ENCODE measurements around the gene PGBD4. TPM values are rescaled to one million over a fixed set of nuclear protein-coding genes. Genes with fewer than 3 reads are reported as not detected.

The PGBD4 gene
- total and polyA plus RNA-seq, 2 donors (not counting 3 experiments of a cell fraction or from before 2014, with no cell fraction given) = 0.39 to 1.1 TPM

DNA sequence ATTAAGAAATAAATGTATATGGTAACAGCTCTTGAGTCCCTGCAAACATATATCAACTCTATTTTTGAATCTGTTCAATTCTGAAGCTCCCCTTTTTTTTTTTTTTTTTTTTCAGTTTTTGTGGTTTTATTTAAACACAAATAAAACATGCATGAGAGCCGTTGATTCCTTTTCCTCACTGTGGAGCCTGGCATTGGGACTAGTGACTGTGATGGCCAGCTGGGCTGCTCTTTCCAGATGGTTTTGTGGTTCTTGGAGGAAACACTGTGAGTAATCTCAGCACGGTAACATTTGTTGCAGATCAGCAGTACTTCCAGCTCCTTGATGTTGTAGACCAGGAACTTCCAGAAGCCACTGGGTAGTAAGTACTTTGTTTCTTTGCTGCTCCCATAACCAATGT is 16.1 kb upstream of the PGBD4 start:
- Histone ChIP-seq H3K27ac (ENCODE audit: insufficient read depth, low read depth, low read length) (no peak overlapping the region), H3K36me3 (ENCODE audit: control insufficient read depth in 2 of 2, extremely low read depth in 1 of 2, insufficient read depth in 2 of 2, low read length in 2 of 2) (peaks cover 11 to 14% of the 10 kb centered on the region in 2 experiments), H3K4me2 (ENCODE audit: insufficient read depth, low read length) (no peak overlapping the region), H2AFZ (ENCODE audit: low read depth, low read length) (no peak overlapping the region), H3K27me3 (ENCODE audit: control insufficient read depth in 2 of 2, insufficient read depth in 2 of 2, low read length in 2 of 2) (no peaks in the 10 kb centered on the region), H3K9me3 (replicated peaks; ENCODE audit: control insufficient read depth, insufficient read depth, low read length) (no peaks in the 10 kb centered on the region), H3K9ac (replicated peaks; ENCODE audit: extremely low read depth, insufficient read depth, low read length) (no peak overlapping the region), H3K9me1 (replicated peaks; ENCODE audit: control insufficient read depth, extremely low read depth, insufficient read depth, low read length) (no peaks in the 10 kb centered on the region), H4K20me1 (replicated peaks; ENCODE audit: control insufficient read depth, extremely low read depth, insufficient read depth, low read length) (no peaks in the 10 kb centered on the region), H3K79me2 (ENCODE audit: control insufficient read depth, insufficient read depth, low read length) (peaks cover under 1% of the 10 kb centered on the region), H3K4me1 (ENCODE audit: control insufficient read depth, extremely low read depth, insufficient read depth, low read length) (no peaks in the 10 kb centered on the region), H3K4me3 (replicated peaks in 1 of 3; ENCODE audit: insufficient read depth in 1 of 3, low read depth in 1 of 3, low read length in 3 of 3) (no peak overlapping the region)
- TF ChIP-seq FOS (IDR thresholded peaks at IDR 0.05; ENCODE audit: borderline replicate concordance, insufficient read depth, low read length) = no peak
- no peak for TF ChIP-seq POLR2A (IDR thresholded peaks at IDR 0.05; ENCODE audit: low read depth, low read length)
- TF ChIP-seq, protein P1, sequence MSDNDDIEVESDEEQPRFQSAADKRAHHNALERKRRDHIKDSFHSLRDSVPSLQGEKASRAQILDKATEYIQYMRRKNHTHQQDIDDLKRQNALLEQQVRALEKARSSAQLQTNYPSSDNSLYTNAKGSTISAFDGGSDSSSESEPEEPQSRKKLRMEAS (IDR thresholded peaks at IDR 0.05; ENCODE audit: insufficient read depth, insufficient read length) = no peak
- no peak for TF ChIP-seq GATA2 (IDR thresholded peaks at IDR 0.05; ENCODE audit: insufficient read depth, insufficient read length, low read depth, low read length)
- TF ChIP-seq JUN (IDR thresholded peaks at IDR 0.05; ENCODE audit: borderline replicate concordance, insufficient read depth, insufficient read length, low read depth) = no peak
- TF ChIP-seq EZH2 (IDR thresholded peaks at IDR 0.05; ENCODE audit: borderline replicate concordance, low read depth, low read length, severe bottlenecking) = no peak
- no peak for TF ChIP-seq POLR2AphosphoS5 (IDR thresholded peaks at IDR 0.05; ENCODE audit: insufficient read depth, low read depth, low read length)
- TF ChIP-seq, protein P2, sequence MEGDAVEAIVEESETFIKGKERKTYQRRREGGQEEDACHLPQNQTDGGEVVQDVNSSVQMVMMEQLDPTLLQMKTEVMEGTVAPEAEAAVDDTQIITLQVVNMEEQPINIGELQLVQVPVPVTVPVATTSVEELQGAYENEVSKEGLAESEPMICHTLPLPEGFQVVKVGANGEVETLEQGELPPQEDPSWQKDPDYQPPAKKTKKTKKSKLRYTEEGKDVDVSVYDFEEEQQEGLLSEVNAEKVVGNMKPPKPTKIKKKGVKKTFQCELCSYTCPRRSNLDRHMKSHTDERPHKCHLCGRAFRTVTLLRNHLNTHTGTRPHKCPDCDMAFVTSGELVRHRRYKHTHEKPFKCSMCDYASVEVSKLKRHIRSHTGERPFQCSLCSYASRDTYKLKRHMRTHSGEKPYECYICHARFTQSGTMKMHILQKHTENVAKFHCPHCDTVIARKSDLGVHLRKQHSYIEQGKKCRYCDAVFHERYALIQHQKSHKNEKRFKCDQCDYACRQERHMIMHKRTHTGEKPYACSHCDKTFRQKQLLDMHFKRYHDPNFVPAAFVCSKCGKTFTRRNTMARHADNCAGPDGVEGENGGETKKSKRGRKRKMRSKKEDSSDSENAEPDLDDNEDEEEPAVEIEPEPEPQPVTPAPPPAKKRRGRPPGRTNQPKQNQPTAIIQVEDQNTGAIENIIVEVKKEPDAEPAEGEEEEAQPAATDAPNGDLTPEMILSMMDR (IDR thresholded peaks at IDR 0.05; ENCODE audit: extremely low read depth in 1 of 2, insufficient read depth in 1 of 2, low read depth in 1 of 2, low read length in 2 of 2) = no peak
- FAIRE-seq (no peak), DNase-seq (ENCODE audit: low read depth, low spot score) (no peak)
- intact Hi-C loops (cut with micrococcal nuclease) (no loop called here), dilution Hi-C loops (cut with MboI; ENCODE audit: extremely low pct_ligation_motif_present, low sequenced_read_pairs) (no loop called here)
- BruUV-seq (replicated peaks) = no TSS peak
- ChIA-PET POLR2A (no interaction called here), CTCF (interaction anchor here (0.9 kb wide), 1 partner anchor 16 kb away, joined by 3 read pairs; the partner anchor contains the start of gene PGBD4)

Measured in endothelial cell of umbilical vein (primary cell).